Endothelial cell of umbilical vein (primary cell): ENCODE data around the gene PSD2. TPM values are rescaled to one million over a fixed set of nuclear protein-coding genes. Genes with fewer than 3 reads are reported as not detected.

Experiments
- BruUV-seq: library from RNA; stranded (reverse); fragments of 400-500 nt; replicated peaks from 2 replicates; lab custom pipeline; 2021; lab: Mats Ljungman, UMichigan
- CTCF ChIA-PET: fragments of 300-600, 350-600 bp; sonication (Branson Sonifier 250); formaldehyde crosslinking; loops from one replicate; lab custom pipeline; 2021; ENCODE audit warnings: antibody characterized with exemption, inconsistent platforms; lab: Charles Lee
- POLR2A ChIA-PET: fragments of 300-600, 350-600 bp; sonication (Branson Sonifier 250); formaldehyde crosslinking; loops from one replicate; lab custom pipeline; 2021; ENCODE audit warnings: antibody characterized with exemption, inconsistent platforms; lab: Charles Lee
- DNase-seq: peaks from one replicate; pipeline ENCODE4 v3.0.0-alpha.2; 2011; ENCODE audit warnings: low read depth, low spot score
- FAIRE-seq: peaks from 2 replicates; lab custom pipeline; 2011; peaks lifted over from hg19 to GRCh38; lab: Jason Lieb, UNC
- H2AFZ ChIP-seq: 2 replicates; pipeline ENCODE4 v1.6.0; 2012; ENCODE audit warnings: low read depth, low read length, control low read depth, inconsistent platforms
- H3K27ac ChIP-seq: 2 replicates; pipeline ENCODE4 v1.5.1; 2011; ENCODE audit warnings: low read depth, mild to moderate bottlenecking, control low read depth, low read length, moderate library complexity; ENCODE audit not compliant: insufficient read depth
- H3K27me3 ChIP-seq, 2 experiments: 2 replicates each; pipeline versions ENCODE4 v1.6.0 to v1.6.1; 2011; ENCODE audit warnings: low read length in 2 of 2, mixed read lengths in 1 of 2; ENCODE audit not compliant: control insufficient read depth in 2 of 2, insufficient read depth in 2 of 2
- H3K36me3 ChIP-seq, 2 experiments: 2 replicates in 1 of 2; 3 replicates in 1 of 2; pipeline ENCODE4 v1.5.1; 2011; ENCODE audit warnings: low read length in 2 of 2, mild to moderate bottlenecking in 1 of 2, moderate library complexity in 1 of 2; ENCODE audit not compliant: control insufficient read depth in 2 of 2, insufficient read depth in 2 of 2; ENCODE audit errors: extremely low read depth in 1 of 2
- H3K4me1 ChIP-seq: 3 replicates; pipeline ENCODE4 v1.5.1; 2011; ENCODE audit warnings: mild to moderate bottlenecking, low read length; ENCODE audit not compliant: control insufficient read depth, insufficient read depth; ENCODE audit errors: extremely low read depth
- H3K4me2 ChIP-seq: 2 replicates; pipeline ENCODE4 v1.6.1; 2011; ENCODE audit warnings: low read length, control low read depth, mixed read lengths; ENCODE audit not compliant: insufficient read depth
- H3K4me3 ChIP-seq, 3 experiments: fragments of 200-600 bp in 1 of 3; sonication (generic), shearing (Covaris generic) in 1 of 3; replicated peaks in 1 of 3; 2 replicates each; pipeline ENCODE4 v1.5.1; 2011 to 2016; ENCODE audit warnings: control low read depth in 3 of 3, low read length in 3 of 3, mild to moderate bottlenecking in 2 of 3, inconsistent platforms in 1 of 3, low read depth in 1 of 3, moderate library complexity in 1 of 3; ENCODE audit not compliant: insufficient read depth in 1 of 3
- H3K79me2 ChIP-seq: 2 replicates; pipeline ENCODE4 v1.6.0; 2012; ENCODE audit warnings: low read length, inconsistent platforms; ENCODE audit not compliant: control insufficient read depth, insufficient read depth
- H3K9ac ChIP-seq: replicated peaks from 2 replicates; pipeline ENCODE3; 2011; ENCODE audit warnings: low read length, control low read depth; ENCODE audit not compliant: insufficient read depth; ENCODE audit errors: extremely low read depth
- H3K9me1 ChIP-seq: replicated peaks from 3 replicates; pipeline ENCODE4 v1.6.0; 2011; ENCODE audit warnings: mild to moderate bottlenecking, low read length; ENCODE audit not compliant: control insufficient read depth, insufficient read depth; ENCODE audit errors: extremely low read depth
- H3K9me3 ChIP-seq: replicated peaks from 2 replicates; pipeline ENCODE4 v1.5.1; 2012; ENCODE audit warnings: low read length, inconsistent platforms; ENCODE audit not compliant: control insufficient read depth, insufficient read depth
- H4K20me1 ChIP-seq: replicated peaks from 2 replicates; pipeline ENCODE3; 2011; ENCODE audit warnings: mild to moderate bottlenecking, low read length; ENCODE audit not compliant: control insufficient read depth, insufficient read depth; ENCODE audit errors: extremely low read depth
- CTCF ChIP-seq, 2 donors: IDR thresholded peaks; 1 replicate in 1 of 2; 2 replicates in 1 of 2; pipeline ENCODE4 v1.5.1; 2011; ENCODE audit warnings: low read length in 2 of 2, mild to moderate bottlenecking in 2 of 2, moderate library complexity in 2 of 2, control low read depth in 1 of 2, inconsistent platforms in 1 of 2, low read depth in 1 of 2; ENCODE audit not compliant: insufficient read depth in 1 of 2; ENCODE audit errors: extremely low read depth in 1 of 2
- EZH2 ChIP-seq: IDR thresholded peaks from 2 replicates; pipeline ENCODE4 v1.6.1; 2012; ENCODE audit warnings: borderline replicate concordance, low read depth, mild to moderate bottlenecking, moderate library complexity, low read length, inconsistent platforms; ENCODE audit not compliant: severe bottlenecking
- FOS ChIP-seq: IDR thresholded peaks from 2 replicates; pipeline ENCODE4 v1.6.1; 2011; ENCODE audit warnings: mild to moderate bottlenecking, low read length, moderate library complexity, borderline replicate concordance; ENCODE audit not compliant: insufficient read depth
- GATA2 ChIP-seq: IDR thresholded peaks from 2 replicates; pipeline ENCODE4 v1.7.0; 2011; ENCODE audit warnings: low read depth, mild to moderate bottlenecking, moderate library complexity, mixed read lengths, low read length; ENCODE audit not compliant: insufficient read length, insufficient read depth
- JUN ChIP-seq: IDR thresholded peaks from 2 replicates; pipeline ENCODE4 v1.6.1; 2011; ENCODE audit warnings: borderline replicate concordance, low read depth; ENCODE audit not compliant: insufficient read length, insufficient read depth
- MAX ChIP-seq: IDR thresholded peaks from 2 replicates; pipeline ENCODE4 v1.6.1; 2011; ENCODE audit not compliant: insufficient read depth, insufficient read length
- MYC ChIP-seq: IDR thresholded peaks from one replicate; pipeline ENCODE4 v1.6.1; 2011; ENCODE audit warnings: mild to moderate bottlenecking, low read depth, low read length
- POLR2A ChIP-seq: IDR thresholded peaks from 2 replicates; pipeline ENCODE4 v1.6.1; 2012; ENCODE audit warnings: low read depth, mild to moderate bottlenecking, control low read depth, low read length
- POLR2AphosphoS5 ChIP-seq: IDR thresholded peaks from 2 replicates; pipeline ENCODE4 v1.6.1; 2012; ENCODE audit warnings: low read depth, mild to moderate bottlenecking, control low read depth, low read length, moderate library complexity; ENCODE audit not compliant: insufficient read depth
- dilution Hi-C: fragments of 300-500 bp; cut with MboI; formaldehyde crosslinking; loops from one replicate; pipeline ENCODE4 v1.15.0; 2019; ENCODE audit warnings: low sequenced_read_pairs; ENCODE audit not compliant: extremely low pct_ligation_motif_present
- intact Hi-C: fragments of 100-400 bp; cut with micrococcal nuclease; formaldehyde crosslinking; loops from one replicate; pipeline ENCODE4 v1.10.0; 2022
- polyA plus RNA-seq, 4 experiments: library from polyadenylated mRNA; depleted of rRNA in 3 of 4; stranded (reverse) in 3 of 4; unstranded in 1 of 4; fragments of >200 nt; gene quantifications; 2 replicates each; pipeline versions ENCODE4 v1.2.1 to v1.2.3, GENCODE V29; 2011 to 2012; ENCODE audit warnings: missing spikeins in 1 of 4
- total RNA-seq: library from RNA; stranded (reverse); gene quantifications from 2 replicates; pipeline ENCODE4 v1.2.3, GENCODE V29; 2021

Gene PSD2
- total and polyA plus RNA-seq, 2 donors (not counting 3 experiments of a cell fraction or from before 2014, with no cell fraction given): not detected

- peaks cover 0 to 3% of the 10 kb centered on the region in 2 experiments for H3K27me3 ChIP-seq
- H3K4me3 ChIP-seq: no peak overlapping the region
- dilution Hi-C loops (no loop called here), intact Hi-C loops (no loop called here)
- H3K79me2 ChIP-seq: no peaks in the 10 kb centered on the region
- DNase-seq (no peak), FAIRE-seq (no peak)
- H3K9me3 ChIP-seq: no peaks in the 10 kb centered on the region
- H3K4me2 ChIP-seq: no peak overlapping the region
- H4K20me1 ChIP-seq: no peaks in the 10 kb centered on the region
- no peaks in the 10 kb centered on the region for H3K36me3 ChIP-seq
- TF ChIP-seq POLR2AphosphoS5 (no peak), GATA2 (no peak), MAX (no peak), POLR2A (no peak), JUN (no peak), MYC (no peak), FOS (no peak), CTCF (IDR thresholded peaks at IDR 0.05; ENCODE audit: extremely low read depth in 1 of 2, insufficient read depth in 1 of 2, low read depth in 1 of 2, low read length in 2 of 2) (no peak), EZH2 (no peak)
- POLR2A ChIA-PET: no interaction called here
- H2AFZ ChIP-seq: no peak overlapping the region
- H3K9ac ChIP-seq: no peak overlapping the region
- no peak overlapping the region for H3K27ac ChIP-seq
- no peaks in the 10 kb centered on the region for H3K4me1 ChIP-seq
- no TSS peak for BruUV-seq
- CTCF ChIA-PET: interaction anchor here (0.6 to 1.4 kb wide), 3 partner anchors 92 to 241 kb away, joined by 3 to 5 read pairs (median 3); no protein-coding TSS in a partner anchor
- no peaks in the 10 kb centered on the region for H3K9me1 ChIP-seq
Measured at GRCh38 chr5:139880416-139881142, 85.0 kb downstream of the PSD2 start.
